PC-3 (cell line): Measurements from ENCODE around the gene SUCO. TPM values are rescaled to one million over a fixed set of nuclear protein-coding genes. Genes with fewer than 3 reads are reported as not detected.
A peak's percentile ranks its signal among the peaks of the same experiment; 100 is the strongest.

Source experiments
- ATAC-seq: fragments of 200-7000 bp; cut with Tn5 transposase; 2 replicates; pipeline ENCODE4 v1.9.1; 2020; ENCODE audit warnings: mild to moderate bottlenecking, moderate library complexity
- BruUV-seq: library from RNA; stranded (reverse); fragments of 400-500 nt; replicated peaks from 2 replicates; lab custom pipeline; 2021; lab: Mats Ljungman, UMichigan
- CTCF ChIA-PET: fragments of 300-600 bp; sonication (Branson Sonifier 250); formaldehyde crosslinking; loops from one replicate; lab custom pipeline; 2022; ENCODE audit warnings: antibody characterized with exemption; lab: Charles Lee
- POLR2A ChIA-PET: fragments of 300-600 bp; sonication (Branson Sonifier 250); formaldehyde crosslinking; loops from one replicate; lab custom pipeline; 2022; ENCODE audit warnings: antibody characterized with exemption; ENCODE audit not compliant: unreplicated experiment; lab: Charles Lee
- DNase-seq: peaks from one replicate; pipeline ENCODE4 v3.0.0-alpha.2; 2015
- H2AFZ ChIP-seq: fragments of 300-600 bp; sonication (generic); 2 replicates; pipeline ENCODE4 v1.6.0; 2016; ENCODE audit warnings: antibody characterized with exemption, low read length
- H3F3A ChIP-seq: fragments of 300-600 bp; sonication (generic); one replicate; pipeline ENCODE4 v1.6.0; 2017; ENCODE audit warnings: antibody characterized with exemption, low read length, control low read depth, mild to moderate bottlenecking; ENCODE audit not compliant: unreplicated experiment
- H3K27ac ChIP-seq: fragments of 300-600 bp; sonication (generic); 2 replicates; pipeline ENCODE4 v1.5.1; 2016; ENCODE audit warnings: mild to moderate bottlenecking, low read length
- H3K27me3 ChIP-seq: fragments of 300-600 bp; sonication (generic); 2 replicates; pipeline ENCODE4 v1.6.1; 2016; ENCODE audit warnings: low read length, mixed read lengths
- H3K36me3 ChIP-seq: fragments of 300-600 bp; sonication (generic); 2 replicates; pipeline ENCODE4 v1.6.1; 2016; ENCODE audit warnings: low read depth, mixed run types, low read length, mixed read lengths
- H3K4me1 ChIP-seq: fragments of 300-600 bp; sonication (generic); 2 replicates; pipeline ENCODE4 v1.5.1; 2016; ENCODE audit warnings: low read length; ENCODE audit not compliant: insufficient read depth
- H3K4me2 ChIP-seq: fragments of 300-600 bp; sonication (generic); 2 replicates; pipeline ENCODE4 v1.6.0; 2016; ENCODE audit warnings: low read length
- H3K4me3 ChIP-seq: fragments of 300-600 bp; sonication (generic); 2 replicates; pipeline ENCODE4 v1.5.1; 2016; ENCODE audit warnings: mild to moderate bottlenecking, low read length, mixed read lengths
- H3K79me2 ChIP-seq: fragments of 300-600 bp; sonication (generic); 2 replicates; pipeline ENCODE4 v1.6.1; 2017; ENCODE audit warnings: low read length, mixed read lengths
- H3K9ac ChIP-seq: fragments of 300-600 bp; sonication (generic); 2 replicates; pipeline ENCODE4 v1.6.0; 2016; ENCODE audit warnings: mild to moderate bottlenecking, low read length
- H3K9me2 ChIP-seq: fragments of 300-600 bp; sonication (generic); replicated peaks from 2 replicates; pipeline ENCODE4 v1.6.1; 2016; ENCODE audit warnings: mixed run types, low read length, mixed read lengths
- H3K9me3 ChIP-seq: fragments of 300-600 bp; sonication (generic); 2 replicates; pipeline ENCODE4 v1.6.1; 2016; ENCODE audit warnings: low read length, mixed read lengths
- H4K20me1 ChIP-seq: fragments of 300-600 bp; sonication (generic); 2 replicates; pipeline ENCODE4 v1.6.1; 2016; ENCODE audit warnings: low read length, mixed read lengths
- EZH2 ChIP-seq: fragments of 300-600 bp; sonication (generic); IDR thresholded peaks from one replicate; pipeline ENCODE4 v1.6.1; 2017; ENCODE audit warnings: antibody characterized with exemption, mild to moderate bottlenecking, low read length; ENCODE audit not compliant: unreplicated experiment
- EZH2phosphoT487 ChIP-seq: fragments of 300-600 bp; sonication (generic); IDR thresholded peaks from 2 replicates; pipeline ENCODE4 v1.6.1; 2018; ENCODE audit warnings: mild to moderate bottlenecking, antibody characterized with exemption, low read length, borderline replicate concordance
- intact Hi-C: fragments of 100-400 bp; cut with micrococcal nuclease; formaldehyde crosslinking; loops from 2 replicates; pipeline ENCODE4 v1.9.0; 2023
- total RNA-seq: library from RNA; depleted of rRNA; stranded (reverse); fragments of >200 nt; gene quantifications from 2 replicates; pipeline ENCODE4 v1.2.3, GENCODE V29; 2014
- TF ChIP-seq, protein P1 (sequence below): fragments of 300-600 bp; sonication (generic); conservative IDR thresholded peaks from 2 replicates; pipeline ENCODE4 v1.5.1; 2017; ENCODE audit warnings: antibody characterized with exemption, low read depth, mild to moderate bottlenecking, low read length

The SUCO gene
- total RNA-seq, 1 experiment from 2014 or later: 72.0 TPM

DNA sequence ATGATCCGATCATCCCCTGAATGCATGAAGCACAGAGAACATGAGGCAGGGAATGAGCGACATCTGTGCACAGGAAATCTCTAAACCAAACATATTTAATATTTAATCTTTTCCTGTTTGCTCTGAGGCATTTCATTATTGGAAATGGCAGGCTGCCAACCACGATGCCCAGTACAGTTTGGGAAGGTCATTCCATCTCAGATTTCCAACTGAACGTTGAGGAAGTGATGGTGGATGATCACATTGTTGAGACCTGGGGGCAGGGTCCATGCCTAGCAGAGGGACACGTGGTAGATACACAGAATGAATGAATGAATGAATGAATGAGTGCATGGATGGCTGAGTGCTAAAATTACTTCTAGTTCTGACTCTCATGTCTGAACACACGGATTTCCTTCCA is 110.0 kb downstream of the SUCO start:
- peaks cover 58% of the 10 kb centered on the region for H3K4me1 ChIP-seq
- ATAC-seq (peak; percentile 37), DNase-seq (peak; percentile 100)
- peak overlapping the region; percentile 31 for H2AFZ ChIP-seq
- H3K27me3 ChIP-seq: no peaks in the 10 kb centered on the region
- peaks cover 21% of the 10 kb centered on the region for H3F3A ChIP-seq
- no peak overlapping the region for H3K4me3 ChIP-seq
- H3K79me2 ChIP-seq: no peaks in the 10 kb centered on the region
- H3K9me2 ChIP-seq: no peaks in the 10 kb centered on the region
- H4K20me1 ChIP-seq: no peaks in the 10 kb centered on the region
- BruUV-seq: no TSS peak
- ChIA-PET POLR2A (no interaction called here), CTCF (interaction anchor here (0.9 kb wide), 1 partner anchor 77 kb away, joined by 4 read pairs; no protein-coding TSS in a partner anchor)
- H3K4me2 ChIP-seq: peak overlapping the region; percentile 39
- TF ChIP-seq EZH2: no peak
- TF ChIP-seq, protein P1, sequence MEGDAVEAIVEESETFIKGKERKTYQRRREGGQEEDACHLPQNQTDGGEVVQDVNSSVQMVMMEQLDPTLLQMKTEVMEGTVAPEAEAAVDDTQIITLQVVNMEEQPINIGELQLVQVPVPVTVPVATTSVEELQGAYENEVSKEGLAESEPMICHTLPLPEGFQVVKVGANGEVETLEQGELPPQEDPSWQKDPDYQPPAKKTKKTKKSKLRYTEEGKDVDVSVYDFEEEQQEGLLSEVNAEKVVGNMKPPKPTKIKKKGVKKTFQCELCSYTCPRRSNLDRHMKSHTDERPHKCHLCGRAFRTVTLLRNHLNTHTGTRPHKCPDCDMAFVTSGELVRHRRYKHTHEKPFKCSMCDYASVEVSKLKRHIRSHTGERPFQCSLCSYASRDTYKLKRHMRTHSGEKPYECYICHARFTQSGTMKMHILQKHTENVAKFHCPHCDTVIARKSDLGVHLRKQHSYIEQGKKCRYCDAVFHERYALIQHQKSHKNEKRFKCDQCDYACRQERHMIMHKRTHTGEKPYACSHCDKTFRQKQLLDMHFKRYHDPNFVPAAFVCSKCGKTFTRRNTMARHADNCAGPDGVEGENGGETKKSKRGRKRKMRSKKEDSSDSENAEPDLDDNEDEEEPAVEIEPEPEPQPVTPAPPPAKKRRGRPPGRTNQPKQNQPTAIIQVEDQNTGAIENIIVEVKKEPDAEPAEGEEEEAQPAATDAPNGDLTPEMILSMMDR: no peak
- TF ChIP-seq EZH2phosphoT487: no peak
- no peaks in the 10 kb centered on the region for H3K9me3 ChIP-seq
- no peaks in the 10 kb centered on the region for H3K36me3 ChIP-seq
- peak overlapping the region; percentile 34 for H3K9ac ChIP-seq
- intact Hi-C loops: loop anchor here (1.0 kb wide), 2 partner anchors 28 to 55 kb away; no protein-coding TSS in a partner anchor
- H3K27ac ChIP-seq: peak overlapping the region; percentile 73

DNA sequence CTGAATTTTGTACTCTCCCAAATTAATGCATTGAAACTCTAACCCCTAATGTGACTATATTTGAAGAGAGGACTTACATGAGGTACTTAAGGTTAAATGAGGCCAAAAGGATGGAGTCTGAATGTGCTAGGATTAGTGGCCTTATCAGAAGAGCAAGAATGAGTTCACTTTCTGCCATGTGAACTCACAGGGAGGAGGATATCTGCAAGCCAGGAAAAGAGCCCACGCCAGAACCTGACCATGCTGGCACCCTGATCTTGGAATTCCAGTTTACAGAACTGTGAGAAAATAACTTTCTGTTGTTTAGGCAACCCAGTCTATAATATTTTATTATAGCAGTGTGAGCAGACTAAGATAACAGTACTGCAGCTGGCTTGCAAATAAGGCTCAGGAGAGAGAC is 113.7 kb downstream of the SUCO start:
- no peak for DNase-seq
- TF ChIP-seq, protein P1: no peak
- TF ChIP-seq EZH2phosphoT487: no peak
- TF ChIP-seq EZH2: no peak
- peaks cover 24% of the 10 kb centered on the region for H3K4me1 ChIP-seq
- H3K36me3 ChIP-seq: no peaks in the 10 kb centered on the region
- CTCF ChIA-PET: no interaction called here
- H3K27me3 ChIP-seq: no peaks in the 10 kb centered on the region
- no peak overlapping the region for H3K9ac ChIP-seq
- H3K27ac ChIP-seq: no peak overlapping the region
- H3K9me2 ChIP-seq: no peaks in the 10 kb centered on the region
- no peaks in the 10 kb centered on the region for H4K20me1 ChIP-seq
- intact Hi-C loops: no loop called here
- no peak overlapping the region for H3K4me3 ChIP-seq
- no peak overlapping the region for H3K4me2 ChIP-seq
- BruUV-seq: no TSS peak
- no peak for ATAC-seq
- H3F3A ChIP-seq: no peaks in the 10 kb centered on the region
- H3K79me2 ChIP-seq: no peaks in the 10 kb centered on the region
- H3K9me3 ChIP-seq: no peaks in the 10 kb centered on the region
- POLR2A ChIA-PET: no interaction called here
- no peak overlapping the region for H2AFZ ChIP-seq

DNA sequence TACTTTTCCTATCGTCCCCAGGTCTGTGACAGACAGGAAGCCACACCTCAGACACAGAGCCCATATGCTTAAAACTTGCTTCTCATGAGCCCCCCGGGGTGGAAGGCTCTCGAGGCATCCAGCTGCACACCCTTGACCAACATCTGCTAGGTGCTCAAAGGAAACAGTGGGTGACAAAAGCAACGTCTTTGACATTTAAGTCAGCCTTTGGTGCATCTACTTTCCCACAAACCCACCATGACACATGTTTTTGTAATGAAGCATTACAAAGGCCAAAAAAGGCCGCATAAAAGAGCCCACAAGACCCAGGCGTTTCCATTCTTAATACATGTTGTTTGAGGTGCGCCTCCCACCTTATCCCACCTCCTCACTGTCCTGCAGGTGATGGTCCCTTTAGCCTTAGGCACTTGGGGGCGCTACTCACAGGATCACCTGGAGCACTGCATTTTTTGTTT is 114.2 kb downstream of the SUCO start:
- no TSS peak for BruUV-seq
- no peak for DNase-seq
- Histone ChIP-seq H3K27me3 (no peaks in the 10 kb centered on the region), H3F3A (no peaks in the 10 kb centered on the region), H2AFZ (no peak overlapping the region), H3K9me2 (peaks cover under 1% of the 10 kb centered on the region; the same call in 1 of the 2 replicates), H4K20me1 (no peaks in the 10 kb centered on the region), H3K79me2 (no peaks in the 10 kb centered on the region), H3K4me1 (peaks cover 21% of the 10 kb centered on the region), H3K27ac (no peak overlapping the region), H3K9me3 (no peaks in the 10 kb centered on the region), H3K4me3 (no peak overlapping the region), H3K9ac (no peak overlapping the region), H3K4me2 (no peak overlapping the region), H3K36me3 (no peaks in the 10 kb centered on the region)
- ChIA-PET POLR2A (no interaction called here), CTCF (no interaction called here)
- ATAC-seq: no peak
- TF ChIP-seq, protein P1: peak; percentile 34
- TF ChIP-seq EZH2phosphoT487 (no peak), EZH2 (no peak)
- intact Hi-C loops: no loop called here
